Activated T-cell treated with anti-CD3 and anti-CD28 coated beads for 24 hours (primary cell): ENCODE results near the gene SLC6A6.
"Not testable (repeated sequence)": the region's sequence is repeated elsewhere in the genome, so short reads cannot be mapped to it uniquely, and the experiment has no call there.

Experiments
- DNase-seq: peaks from one replicate; pipeline ENCODE4 v3.0.0-alpha.2; 2020; ENCODE audit warnings: low read depth

The SLC6A6 gene

GRCh38 chr3:14437705-14438104 is 35.3 kb downstream of the SLC6A6 start:
- DNase-seq, result not testable (repeated sequence)

- no peak for DNase-seq
Observed at GRCh38 chr3:14438262-14438661, 35.9 kb downstream of the SLC6A6 start.

- no peak for DNase-seq
Observed at GRCh38 chr3:14438929-14439328, 36.5 kb downstream of the SLC6A6 start.

- DNase-seq, result no peak
Observed at GRCh38 chr3:14439501-14440167, 37.2 kb downstream of the SLC6A6 start.

- no peak for DNase-seq
Observed at GRCh38 chr3:14440168-14440518, 37.7 kb downstream of the SLC6A6 start.

GRCh38 chr3:14440531-14441239 is 38.3 kb downstream of the SLC6A6 start:
- no peak for DNase-seq

- DNase-seq, result no peak
Observed at GRCh38 chr3:14441240-14441919, 39.0 kb downstream of the SLC6A6 start.

- DNase-seq, result no peak
Observed at GRCh38 chr3:14441920-14442300, 39.5 kb downstream of the SLC6A6 start.

GRCh38 chr3:14444380-14444779 is 42.0 kb downstream of the SLC6A6 start:
- no peak for DNase-seq

- no peak for DNase-seq
Observed at GRCh38 chr3:14445773-14446172, 43.4 kb downstream of the SLC6A6 start.

- DNase-seq, result no peak
Observed at GRCh38 chr3:14446988-14447570, 44.7 kb downstream of the SLC6A6 start.

GRCh38 chr3:14448063-14448462 is 45.7 kb downstream of the SLC6A6 start:
- DNase-seq, result no peak

GRCh38 chr3:14448756-14449727 is 46.6 kb downstream of the SLC6A6 start:
- no peak for DNase-seq

- DNase-seq, result no peak
Observed at GRCh38 chr3:14450506-14450905, 48.1 kb downstream of the SLC6A6 start.

- DNase-seq, result no peak
Observed at GRCh38 chr3:14450922-14451606, 48.7 kb downstream of the SLC6A6 start.

GRCh38 chr3:14451844-14452739 is 49.7 kb downstream of the SLC6A6 start:
- DNase-seq, result no peak

GRCh38 chr3:14452740-14453710 is 50.6 kb downstream of the SLC6A6 start:
- no peak for DNase-seq

- DNase-seq, result no peak
Observed at GRCh38 chr3:14453876-14454638, 51.7 kb downstream of the SLC6A6 start.
